Stomach (tissue), 4 donors: ENCODE measurements around the gene UCN3.

Experiments
- EP300 ChIP-seq: sonication (generic); formaldehyde crosslinking; IDR thresholded peaks from one replicate; pipeline ENCODE4 v1.6.1; 2017; ENCODE audit warnings: antibody characterized with exemption
- POLR2A ChIP-seq, 4 donors: fragments of 450-650 bp; IDR thresholded peaks; one replicate each; pipeline ENCODE4 v1.6.1; 2016; ENCODE audit warnings: antibody characterized with exemption in 4 of 4, control low read depth in 2 of 4, mild to moderate bottlenecking in 1 of 4, moderate library complexity in 1 of 4

DNA sequence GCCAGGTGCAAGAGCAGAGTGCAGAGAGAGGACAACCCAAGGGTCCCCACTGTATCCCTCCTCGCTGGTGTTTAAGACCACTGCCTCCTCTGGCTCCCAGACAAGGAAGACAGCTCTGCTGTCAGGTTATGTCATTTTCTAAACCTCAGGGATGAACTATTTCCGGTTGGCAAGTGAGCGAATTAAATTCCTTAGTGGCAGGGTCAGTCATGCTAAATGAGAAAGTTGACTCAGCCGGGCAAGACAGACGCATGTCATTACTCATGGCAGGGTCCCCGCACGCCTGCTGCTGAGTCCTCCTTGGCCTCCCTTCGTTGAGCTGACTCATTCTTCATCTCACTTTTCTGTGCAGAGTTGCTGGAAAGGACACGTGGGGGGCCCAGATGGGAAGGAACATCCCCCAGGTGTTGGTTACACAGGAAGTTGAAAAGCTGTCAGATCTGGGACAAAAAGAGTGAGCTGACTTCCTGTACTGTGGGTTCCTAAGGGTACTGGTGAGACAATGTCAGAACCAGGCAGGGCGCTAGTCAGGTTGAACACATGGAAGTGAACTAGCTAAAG lies 47.1 kb upstream of the UCN3 start:
- TF ChIP-seq POLR2A (IDR thresholded peaks at IDR 0.05) (no peak), EP300 (no peak)
